Thyroid gland (tissue), 4 donors: ENCODE data around the gene AANAT. TPM values are rescaled to one million over a fixed set of nuclear protein-coding genes. Genes with fewer than 3 reads are reported as not detected.

Experiments used
- DNase-seq, 2 donors: peaks; one replicate each; pipeline ENCODE4 v3.0.0-alpha.2; 2019
- H3K27ac ChIP-seq, 3 donors: fragments of 200-600 bp; sonication (generic); 1 replicate in 2 of 3; 2 replicates in 1 of 3; pipeline ENCODE4 v1.5.1; 2016 to 2019; ENCODE audit warnings: mild to moderate bottlenecking in 1 of 3, moderate library complexity in 1 of 3
- H3K27me3 ChIP-seq: fragments of 200-600 bp; sonication (generic); one replicate; pipeline ENCODE4 v1.5.1; 2019
- H3K36me3 ChIP-seq, 2 donors: fragments of 200-600 bp; sonication (generic); one replicate each; pipeline ENCODE4 v1.5.1; 2016 to 2019
- H3K4me1 ChIP-seq, 2 donors: fragments of 200-600 bp; sonication (generic); one replicate each; pipeline ENCODE4 v1.5.1; 2017 to 2019
- H3K4me3 ChIP-seq, 3 donors: fragments of 200-600 bp; sonication (generic); replicated peaks in 1 of 3; 1 replicate in 2 of 3; 2 replicates in 1 of 3; pipeline ENCODE4 v1.5.1; 2016; ENCODE audit warnings: mild to moderate bottlenecking in 1 of 3
- H3K9me3 ChIP-seq: fragments of 200-600 bp; sonication (generic); one replicate; pipeline ENCODE4 v1.5.1; 2017
- POLR2A ChIP-seq, 2 donors: fragments of 450-650 bp; IDR thresholded peaks; one replicate each; pipeline ENCODE4 v1.6.1; 2017; ENCODE audit warnings: antibody characterized with exemption in 2 of 2, mild to moderate bottlenecking in 2 of 2, moderate library complexity in 1 of 2
- WGBS, 2 donors: methylation state at CpG; one replicate each; pipeline ENCODE4 v1.1.5; 2017; 5-methylcytosine and 5-hydroxymethylcytosine counted together
- intact Hi-C: fragments of 100-400 bp; cut with DNase I; formaldehyde crosslinking; loops from one replicate; pipeline ENCODE4 v1.15.1; 2023
- total RNA-seq, 4 donors: library from RNA; depleted of rRNA; stranded (reverse); fragments of >200 nt; gene quantifications; one replicate each; pipeline ENCODE4 v1.2.3, GENCODE V29; 2016
- TF ChIP-seq, protein P1 (sequence below), 6 experiments: fragments of 200-600 bp in 3 of 6; fragments of 450-650 bp in 3 of 6; sonication (generic) in 3 of 6; IDR thresholded peaks; one replicate each; pipeline ENCODE4 v1.5.1; 2016 to 2019; ENCODE audit warnings: antibody characterized with exemption in 6 of 6, mild to moderate bottlenecking in 2 of 6, inconsistent platforms in 1 of 6, moderate library complexity in 1 of 6

The AANAT gene
- total RNA-seq, 4 donors from 2014 or later = 0.81 TPM; not detected in 3

GRCh38 chr17:76471498-76472257, 4.3 kb downstream of the AANAT start:
- intact Hi-C loops = no loop called here
- no peak for TF ChIP-seq POLR2A (IDR thresholded peaks at IDR 0.05)
- TF ChIP-seq, protein P1, sequence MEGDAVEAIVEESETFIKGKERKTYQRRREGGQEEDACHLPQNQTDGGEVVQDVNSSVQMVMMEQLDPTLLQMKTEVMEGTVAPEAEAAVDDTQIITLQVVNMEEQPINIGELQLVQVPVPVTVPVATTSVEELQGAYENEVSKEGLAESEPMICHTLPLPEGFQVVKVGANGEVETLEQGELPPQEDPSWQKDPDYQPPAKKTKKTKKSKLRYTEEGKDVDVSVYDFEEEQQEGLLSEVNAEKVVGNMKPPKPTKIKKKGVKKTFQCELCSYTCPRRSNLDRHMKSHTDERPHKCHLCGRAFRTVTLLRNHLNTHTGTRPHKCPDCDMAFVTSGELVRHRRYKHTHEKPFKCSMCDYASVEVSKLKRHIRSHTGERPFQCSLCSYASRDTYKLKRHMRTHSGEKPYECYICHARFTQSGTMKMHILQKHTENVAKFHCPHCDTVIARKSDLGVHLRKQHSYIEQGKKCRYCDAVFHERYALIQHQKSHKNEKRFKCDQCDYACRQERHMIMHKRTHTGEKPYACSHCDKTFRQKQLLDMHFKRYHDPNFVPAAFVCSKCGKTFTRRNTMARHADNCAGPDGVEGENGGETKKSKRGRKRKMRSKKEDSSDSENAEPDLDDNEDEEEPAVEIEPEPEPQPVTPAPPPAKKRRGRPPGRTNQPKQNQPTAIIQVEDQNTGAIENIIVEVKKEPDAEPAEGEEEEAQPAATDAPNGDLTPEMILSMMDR (IDR thresholded peaks at IDR 0.05) = no peak
- Histone ChIP-seq H3K27me3 (no peaks in the 10 kb centered on the region), H3K27ac (no peak overlapping the region), H3K4me3 (no peak overlapping the region), H3K4me1 (no peaks in the 10 kb centered on the region), H3K9me3 (no peaks in the 10 kb centered on the region), H3K36me3 (peaks cover 0 to 8% of the 10 kb centered on the region in 2 donors)
- DNase-seq = no peak
- 92 to 94% methylated on average over 30 to 34 of the region's 35 CpGs for WGBS, 2 donors

DNA sequence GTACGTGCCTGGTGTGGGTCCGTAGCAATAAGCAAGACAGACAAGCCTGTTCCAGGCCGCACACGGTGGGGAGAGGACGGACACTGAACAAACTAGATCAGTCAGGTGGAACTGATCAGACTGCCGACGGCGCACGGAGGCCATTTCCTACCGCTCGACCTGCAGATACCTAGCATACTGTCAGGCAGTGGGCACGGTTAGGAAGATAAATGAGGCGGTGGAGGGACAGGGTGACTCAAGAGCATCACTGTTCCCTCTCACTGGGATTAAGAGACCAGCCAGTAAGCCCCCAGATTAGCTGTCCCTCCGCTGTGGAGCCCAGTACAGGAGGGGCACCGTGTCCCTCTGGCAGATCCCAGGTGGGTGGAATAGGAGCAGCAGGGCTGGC, 4.8 kb downstream of the AANAT start:
- H3K36me3 ChIP-seq = peaks cover 0 to 8% of the 10 kb centered on the region in 2 donors
- H3K27me3 ChIP-seq = no peaks in the 10 kb centered on the region
- H3K9me3 ChIP-seq = no peaks in the 10 kb centered on the region
- intact Hi-C loops = no loop called here
- no peak for DNase-seq
- no peaks in the 10 kb centered on the region for H3K4me1 ChIP-seq
- no peak overlapping the region for H3K27ac ChIP-seq
- no peak overlapping the region for H3K4me3 ChIP-seq
- TF ChIP-seq, protein P1 (IDR thresholded peaks at IDR 0.05) = no peak
- no peak for TF ChIP-seq POLR2A (IDR thresholded peaks at IDR 0.05)
- 82 to 84% methylated on average over 15 of the region's 15 CpGs for WGBS, 2 donors

DNA sequence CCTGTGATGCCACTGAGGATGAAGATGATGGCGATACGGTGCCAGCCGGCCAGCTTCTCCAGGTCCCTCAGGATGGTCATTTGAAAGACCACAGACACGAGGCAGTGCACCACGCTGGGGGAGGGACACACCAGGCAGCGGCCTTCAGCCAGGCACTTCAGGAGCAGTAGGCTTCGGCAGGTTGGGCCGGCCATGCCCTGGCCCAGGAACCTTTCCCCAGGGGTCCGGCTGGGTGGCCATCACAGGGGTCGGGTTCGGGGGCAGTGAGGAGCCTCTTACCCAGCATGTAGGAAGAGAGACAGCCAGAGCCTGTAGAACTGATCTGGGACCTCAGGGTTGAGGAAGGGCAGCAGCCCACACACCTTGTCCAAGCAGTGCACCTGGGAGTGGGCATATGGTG, 5.3 kb downstream of the AANAT start:
- Histone ChIP-seq H3K36me3 (peaks cover 0 to 8% of the 10 kb centered on the region in 2 donors), H3K4me1 (no peaks in the 10 kb centered on the region), H3K9me3 (no peaks in the 10 kb centered on the region), H3K27ac (no peak overlapping the region), H3K4me3 (no peak overlapping the region), H3K27me3 (no peaks in the 10 kb centered on the region)
- TF ChIP-seq POLR2A (IDR thresholded peaks at IDR 0.05) = no peak
- intact Hi-C loops = no loop called here
- no peak for DNase-seq
- WGBS, 2 donors = 93 to 96% methylated on average over 8 to 11 of the region's 11 CpGs

- Histone ChIP-seq H3K27ac (no peak overlapping the region), H3K36me3 (peaks cover 0 to 8% of the 10 kb centered on the region in 2 donors), H3K4me3 (no peak overlapping the region), H3K9me3 (no peaks in the 10 kb centered on the region), H3K27me3 (no peaks in the 10 kb centered on the region), H3K4me1 (no peaks in the 10 kb centered on the region)
- 78 to 90% methylated on average over 8 to 10 of the region's 18 CpGs for WGBS, 2 donors
- intact Hi-C loops = no loop called here
- no peak for TF ChIP-seq POLR2A (IDR thresholded peaks at IDR 0.05)
- TF ChIP-seq, protein P1 (IDR thresholded peaks at IDR 0.05) = no peak
- DNase-seq = no peak
Measured at GRCh38 chr17:76473541-76473985, 6.2 kb downstream of the AANAT start.

DNA sequence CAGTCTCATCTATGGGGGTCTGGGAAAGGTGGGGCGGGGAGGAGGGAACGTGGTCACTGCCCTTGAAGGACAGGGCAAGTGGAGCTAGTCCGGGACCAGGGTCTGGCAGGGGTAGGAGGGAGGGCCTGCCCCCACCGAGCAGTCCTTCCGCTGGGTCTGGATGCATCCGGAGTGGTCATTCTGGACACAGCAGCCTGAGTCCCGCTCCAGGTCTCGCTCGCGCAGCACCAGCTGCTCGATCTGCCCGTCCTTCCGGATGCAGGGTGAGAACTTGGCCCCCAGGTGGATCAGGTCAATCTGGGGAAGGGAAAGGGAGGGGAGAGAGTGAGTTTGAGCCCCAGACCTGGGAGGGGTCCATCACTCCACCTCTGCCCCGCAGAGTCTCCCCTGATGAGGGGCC, 6.8 kb downstream of the AANAT start:
- TF ChIP-seq, protein P1 (IDR thresholded peaks at IDR 0.05) = no peak
- intact Hi-C loops = no loop called here
- Histone ChIP-seq H3K36me3 (peaks cover 0 to 8% of the 10 kb centered on the region in 2 donors), H3K27me3 (no peaks in the 10 kb centered on the region), H3K9me3 (no peaks in the 10 kb centered on the region), H3K4me1 (no peaks in the 10 kb centered on the region), H3K4me3 (no peak overlapping the region), H3K27ac (no peak overlapping the region)
- no peak for DNase-seq
- 87 to 93% methylated on average over 13 to 14 of the region's 14 CpGs for WGBS, 2 donors
